GM12892 (cell line): Measurements from ENCODE around the gene FILIP1L.

Source experiments
- POLR2A ChIP-seq: IDR thresholded peaks from 2 replicates; pipeline ENCODE4 v1.6.1; 2011; ENCODE audit warnings: low read depth, low read length, control low read depth
- POLR2AphosphoS5 ChIP-seq: IDR thresholded peaks from 2 replicates; pipeline ENCODE4 v1.6.1; 2011; ENCODE audit warnings: low read depth, low read length, control low read depth
- TAF1 ChIP-seq: IDR thresholded peaks from 2 replicates; pipeline ENCODE4 v1.6.1; 2011; ENCODE audit warnings: low read depth, mild to moderate bottlenecking, control low read depth, low read length, borderline replicate concordance

DNA sequence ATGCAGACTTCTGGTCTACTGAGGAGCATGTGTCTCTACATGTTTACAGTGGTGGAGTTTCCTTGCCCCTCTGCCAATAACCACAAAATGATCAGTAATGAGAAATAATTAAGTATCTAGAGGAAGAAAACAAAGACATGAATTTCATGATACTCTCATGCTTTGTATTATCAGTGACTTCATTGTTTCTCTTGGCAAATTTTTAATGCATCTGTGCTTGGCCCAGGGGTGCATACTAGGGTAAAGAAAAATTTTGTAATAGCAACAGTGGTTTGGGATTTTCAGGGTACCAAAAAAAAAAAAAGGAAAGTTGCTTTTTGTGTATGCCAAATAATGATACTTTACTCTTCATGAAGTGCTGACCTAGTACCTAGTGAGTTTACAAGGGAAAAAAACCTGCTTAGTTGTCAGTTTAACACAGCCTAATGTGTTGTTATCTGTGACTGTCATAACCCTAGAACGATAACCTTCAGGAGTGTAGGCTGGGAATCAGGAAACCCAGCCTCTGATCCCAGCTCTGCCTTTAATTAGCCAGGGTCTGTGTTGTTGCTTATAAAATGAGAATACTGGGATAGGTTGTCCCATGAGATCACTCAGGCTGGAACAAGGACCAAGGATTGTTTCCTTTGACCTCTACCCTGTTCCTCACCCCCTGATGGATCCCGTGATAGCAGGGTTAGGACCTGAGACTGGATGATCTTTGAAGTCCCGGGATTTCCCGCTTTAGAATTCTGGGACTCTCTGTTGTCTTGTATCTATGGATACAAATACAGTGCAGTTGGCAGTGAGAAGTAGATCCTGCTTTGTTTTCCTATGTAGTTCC lies 179.1 kb downstream of the FILIP1L start:
- no peak for TF ChIP-seq POLR2A
- TF ChIP-seq POLR2AphosphoS5: no peak
- TF ChIP-seq TAF1: no peak
